Caco-2 (cell line): ENCODE measurements around the gene TBATA. TPM values are rescaled to one million over a fixed set of nuclear protein-coding genes. Genes with fewer than 3 reads are reported as not detected.

Experiments used
- BruUV-seq: library from RNA; stranded (reverse); fragments of 400-500 nt; replicated peaks from 2 replicates; lab custom pipeline; 2021; lab: Mats Ljungman, UMichigan
- CTCF ChIA-PET: fragments of 300-600 bp; sonication (Branson Sonifier 250); formaldehyde crosslinking; loops from one replicate; lab custom pipeline; 2022; ENCODE audit warnings: antibody characterized with exemption; lab: Charles Lee
- POLR2A ChIA-PET: fragments of 300-600 bp; sonication (Branson Sonifier 250); formaldehyde crosslinking; loops from one replicate; lab custom pipeline; 2022; ENCODE audit warnings: antibody characterized with exemption; lab: Charles Lee
- DNase-seq, 2 experiments: peaks; one replicate each; pipeline versions ENCODE4 v3.0.0 to v3.0.0-alpha.2; 2020 to 2022
- H3K27me3 ChIP-seq: replicated peaks from 2 replicates; pipeline ENCODE4 v1.6.0; 2011; ENCODE audit warnings: low read length; ENCODE audit not compliant: control insufficient read depth, insufficient read depth
- H3K36me3 ChIP-seq: 2 replicates; pipeline ENCODE4 v1.5.1; 2011; ENCODE audit warnings: low read length; ENCODE audit not compliant: control insufficient read depth, insufficient read depth
- H3K4me1 ChIP-seq: fragments of 250-450 bp; sonication (Bioruptor Pico); 2 replicates; pipeline ENCODE4 v1.5.1; 2020; ENCODE audit warnings: mild to moderate bottlenecking
- H3K4me3 ChIP-seq: 2 replicates; pipeline ENCODE4 v1.5.1; 2011; ENCODE audit warnings: low read depth, mild to moderate bottlenecking, control low read depth, low read length
- H3K9me3 ChIP-seq: fragments of 250-450 bp; sonication (Bioruptor Pico); 2 replicates; pipeline ENCODE4 v1.5.1; 2020; ENCODE audit warnings: mild to moderate bottlenecking, moderate library complexity
- H3K27ac Mint-ChIP-seq: one replicate; pipeline ENCODE4 v1.8.0; 2022; ENCODE audit warnings: mixed read lengths; ENCODE audit not compliant: unreplicated experiment
- H3K27me3 Mint-ChIP-seq: one replicate; pipeline ENCODE4 v1.8.0; 2022; ENCODE audit warnings: mixed read lengths; ENCODE audit not compliant: insufficient read depth, unreplicated experiment
- H3K36me3 Mint-ChIP-seq: one replicate; pipeline ENCODE4 v1.8.0; 2022; ENCODE audit warnings: mild to moderate bottlenecking, mixed read lengths; ENCODE audit not compliant: insufficient read depth, unreplicated experiment
- H3K4me1 Mint-ChIP-seq: one replicate; pipeline ENCODE4 v1.8.0; 2022; ENCODE audit warnings: low read depth, mixed read lengths; ENCODE audit not compliant: unreplicated experiment
- H3K4me3 Mint-ChIP-seq: one replicate; pipeline ENCODE4 v1.8.0; 2022; ENCODE audit warnings: mild to moderate bottlenecking, moderate library complexity, mixed read lengths; ENCODE audit not compliant: unreplicated experiment
- H3K9me3 Mint-ChIP-seq: one replicate; pipeline ENCODE4 v1.8.0; 2022; ENCODE audit warnings: mixed read lengths; ENCODE audit not compliant: unreplicated experiment
- intact Hi-C: fragments of 100-400 bp; cut with micrococcal nuclease; formaldehyde crosslinking; loops from one replicate; pipeline ENCODE4 v1.10.0; 2022; ENCODE audit not compliant: unreplicated experiment
- total RNA-seq: library from RNA; stranded (reverse); gene quantifications from 2 replicates; pipeline ENCODE4 v1.2.3, GENCODE V29; 2022
- TF ChIP-seq, protein P1 (sequence below), 2 experiments: fragments of 200-600 bp in 1 of 2; IDR thresholded peaks; 1 replicate in 1 of 2; 2 replicates in 1 of 2; pipeline versions ENCODE4 v1.5.1 to v1.8.0; 2011 to 2022; ENCODE audit warnings: antibody characterized with exemption in 1 of 2, control low read depth in 1 of 2, inconsistent platforms in 1 of 2, low read depth in 1 of 2, low read length in 1 of 2, mild to moderate bottlenecking in 1 of 2, moderate library complexity in 1 of 2; ENCODE audit not compliant: insufficient read depth in 1 of 2, severe bottlenecking in 1 of 2, unreplicated experiment in 1 of 2

TBATA gene
- total RNA-seq, 1 experiment from 2014 or later, result not detected

DNA sequence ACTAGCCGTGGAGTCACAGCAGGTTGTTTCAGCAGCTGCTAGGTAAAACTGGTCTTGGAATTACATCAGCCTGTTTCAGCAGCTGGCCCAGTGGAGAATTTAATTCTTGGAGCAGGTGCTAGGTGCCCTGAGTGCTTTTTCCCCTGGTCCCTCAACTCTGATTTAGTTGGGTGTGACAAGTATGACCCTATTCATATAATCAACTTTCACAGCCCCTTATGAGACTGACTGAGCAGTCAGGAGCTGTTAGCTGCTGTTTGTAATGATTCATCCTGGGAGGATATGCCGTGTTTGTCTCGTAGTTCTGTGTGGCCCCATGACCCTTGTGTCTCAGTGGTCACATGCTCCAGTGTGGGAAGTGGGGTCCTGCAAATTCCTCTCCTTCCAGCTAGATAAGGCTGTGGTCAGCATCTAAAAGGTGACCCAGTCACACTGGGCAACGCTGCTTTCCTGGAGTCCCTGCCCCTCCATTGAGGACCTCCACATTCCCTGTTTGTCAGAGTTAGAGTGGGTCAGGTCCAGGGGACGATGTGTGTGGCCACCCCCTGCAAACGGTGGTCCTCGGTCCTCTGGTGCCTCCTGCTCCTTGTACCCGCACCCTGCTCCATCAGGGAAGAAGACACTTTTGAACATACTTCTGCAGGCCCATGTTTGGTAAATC is 28.3 kb downstream of the TBATA start:
- no peak overlapping the region for H3K4me3 Mint-ChIP-seq
- Histone ChIP-seq H3K4me1 (0 out of 2 replicates have a peak, but pooled peaks cover 5% of the 10 kb centered on the region), H3K4me3 (no peak overlapping the region), H3K27me3 (no peaks in the 10 kb centered on the region), H3K36me3 (no peaks in the 10 kb centered on the region), H3K9me3 (no peaks in the 10 kb centered on the region)
- no peaks in the 10 kb centered on the region for H3K36me3 Mint-ChIP-seq
- ChIA-PET POLR2A (no interaction called here), CTCF (no interaction called here)
- H3K9me3 Mint-ChIP-seq, result no peaks in the 10 kb centered on the region
- DNase-seq, result no peak
- H3K27ac Mint-ChIP-seq, result no peak overlapping the region
- BruUV-seq, result no TSS peak
- intact Hi-C loops, result loop anchor here (10.0 kb wide), 1 partner anchor 322 kb away; no protein-coding TSS in a partner anchor
- H3K27me3 Mint-ChIP-seq, result no peaks in the 10 kb centered on the region
- TF ChIP-seq, protein P1, sequence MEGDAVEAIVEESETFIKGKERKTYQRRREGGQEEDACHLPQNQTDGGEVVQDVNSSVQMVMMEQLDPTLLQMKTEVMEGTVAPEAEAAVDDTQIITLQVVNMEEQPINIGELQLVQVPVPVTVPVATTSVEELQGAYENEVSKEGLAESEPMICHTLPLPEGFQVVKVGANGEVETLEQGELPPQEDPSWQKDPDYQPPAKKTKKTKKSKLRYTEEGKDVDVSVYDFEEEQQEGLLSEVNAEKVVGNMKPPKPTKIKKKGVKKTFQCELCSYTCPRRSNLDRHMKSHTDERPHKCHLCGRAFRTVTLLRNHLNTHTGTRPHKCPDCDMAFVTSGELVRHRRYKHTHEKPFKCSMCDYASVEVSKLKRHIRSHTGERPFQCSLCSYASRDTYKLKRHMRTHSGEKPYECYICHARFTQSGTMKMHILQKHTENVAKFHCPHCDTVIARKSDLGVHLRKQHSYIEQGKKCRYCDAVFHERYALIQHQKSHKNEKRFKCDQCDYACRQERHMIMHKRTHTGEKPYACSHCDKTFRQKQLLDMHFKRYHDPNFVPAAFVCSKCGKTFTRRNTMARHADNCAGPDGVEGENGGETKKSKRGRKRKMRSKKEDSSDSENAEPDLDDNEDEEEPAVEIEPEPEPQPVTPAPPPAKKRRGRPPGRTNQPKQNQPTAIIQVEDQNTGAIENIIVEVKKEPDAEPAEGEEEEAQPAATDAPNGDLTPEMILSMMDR (IDR thresholded peaks at IDR 0.05; ENCODE audit: insufficient read depth in 1 of 2, low read depth in 1 of 2, low read length in 1 of 2, severe bottlenecking in 1 of 2, unreplicated experiment in 1 of 2), result no peak
- peaks cover 13% of the 10 kb centered on the region for H3K4me1 Mint-ChIP-seq

DNA sequence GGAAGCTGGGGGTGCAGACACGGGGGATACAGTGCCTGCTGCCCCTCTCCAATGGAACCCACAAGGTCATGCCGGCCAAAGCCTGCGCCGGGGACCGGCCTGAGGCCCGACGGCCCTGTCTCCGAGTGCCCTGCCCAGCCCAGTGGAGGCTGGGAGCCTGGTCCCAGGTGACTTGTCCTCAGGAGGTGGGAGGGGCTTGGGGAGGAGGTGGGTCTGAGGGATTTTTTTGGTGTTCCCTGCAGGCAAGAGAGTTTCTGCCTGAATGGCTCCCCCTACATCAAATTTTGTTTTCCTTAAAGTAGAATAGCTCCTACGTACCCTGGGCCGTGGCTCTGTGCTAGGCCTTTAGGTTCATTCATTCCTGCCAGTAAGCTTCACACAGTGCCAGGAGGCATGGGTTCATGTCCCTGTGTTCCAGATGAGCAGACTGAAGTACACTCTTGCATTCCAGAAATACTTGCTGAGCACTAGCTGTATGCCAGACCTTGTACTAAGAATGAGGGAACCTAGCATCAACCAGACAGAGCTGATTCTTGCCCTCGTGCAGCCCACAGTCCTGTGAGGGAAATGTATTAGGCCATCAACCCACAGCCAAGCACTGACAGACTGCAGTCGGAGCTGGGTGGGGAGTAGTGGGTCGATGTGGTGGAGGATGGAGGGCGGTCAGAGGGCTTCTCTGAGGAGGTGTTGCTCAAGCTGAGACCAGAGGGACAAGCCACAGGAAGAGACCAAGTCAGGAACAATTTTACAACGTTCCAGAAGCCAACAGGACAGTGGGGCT is 31.1 kb downstream of the TBATA start:
- no TSS peak for BruUV-seq
- no peaks in the 10 kb centered on the region for H3K9me3 ChIP-seq
- H3K36me3 Mint-ChIP-seq, result no peaks in the 10 kb centered on the region
- ChIA-PET CTCF (interaction anchor here (0.6 to 1.4 kb wide), 2 partner anchors 195 to 294 kb away, joined by 3 to 4 read pairs; no protein-coding TSS in a partner anchor), POLR2A (interaction anchor here (0.6 kb wide), 1 partner anchor 15 kb away, joined by 4 read pairs; no protein-coding TSS in a partner anchor)
- no peaks in the 10 kb centered on the region for H3K36me3 ChIP-seq
- no peak for DNase-seq
- no peaks in the 10 kb centered on the region for H3K27me3 Mint-ChIP-seq
- no peaks in the 10 kb centered on the region for H3K9me3 Mint-ChIP-seq
- peaks cover 9% of the 10 kb centered on the region for H3K4me1 Mint-ChIP-seq
- intact Hi-C loops, result loop anchor here (10.0 kb wide), 1 partner anchor 319 kb away; no protein-coding TSS in a partner anchor
- no peak overlapping the region for H3K4me3 ChIP-seq
- TF ChIP-seq, protein P1 (IDR thresholded peaks at IDR 0.05; ENCODE audit: insufficient read depth in 1 of 2, low read depth in 1 of 2, low read length in 1 of 2, severe bottlenecking in 1 of 2, unreplicated experiment in 1 of 2), result no peak
- no peak overlapping the region for H3K27ac Mint-ChIP-seq
- no peak overlapping the region for H3K4me3 Mint-ChIP-seq
- H3K4me1 ChIP-seq, result 0 out of 2 replicates have a peak, but pooled peaks cover 5% of the 10 kb centered on the region
- H3K27me3 ChIP-seq, result no peaks in the 10 kb centered on the region

DNA sequence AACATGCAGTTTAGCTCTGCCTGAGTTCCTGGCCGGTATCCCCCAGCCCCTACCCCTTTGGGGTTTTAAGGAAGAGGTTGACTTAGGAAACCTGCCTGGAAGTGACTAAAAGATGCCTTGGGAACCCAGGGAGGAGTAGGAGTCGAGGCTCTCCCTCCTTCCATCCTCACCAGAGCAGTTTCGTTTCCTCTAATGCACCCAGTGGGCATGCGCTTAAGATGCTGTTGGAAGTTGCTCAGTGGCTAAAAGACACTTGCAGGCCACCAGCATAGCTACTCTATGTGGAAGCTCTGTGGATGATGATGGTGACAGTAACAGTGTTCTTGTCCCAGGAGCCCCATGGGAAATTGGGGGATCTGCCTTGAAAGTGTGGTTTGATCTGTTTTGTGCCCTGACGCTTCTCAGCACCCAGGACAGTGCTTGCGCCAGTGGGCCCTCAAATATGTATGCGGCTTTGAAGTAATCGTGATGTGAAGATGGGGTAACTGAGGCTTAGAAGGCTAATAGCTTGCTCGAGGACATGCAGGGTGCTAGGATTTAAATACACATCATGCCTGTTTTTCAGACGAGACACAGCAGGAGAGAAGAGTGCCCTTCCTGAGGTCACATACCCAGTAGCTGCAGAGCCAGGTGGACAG is 32.0 kb downstream of the TBATA start:
- TF ChIP-seq, protein P1 (IDR thresholded peaks at IDR 0.05; ENCODE audit: insufficient read depth in 1 of 2, low read depth in 1 of 2, low read length in 1 of 2, severe bottlenecking in 1 of 2, unreplicated experiment in 1 of 2), result no peak
- Histone ChIP-seq H3K9me3 (no peaks in the 10 kb centered on the region), H3K4me3 (no peak overlapping the region), H3K36me3 (no peaks in the 10 kb centered on the region), H3K27me3 (no peaks in the 10 kb centered on the region), H3K4me1 (0 out of 2 replicates have a peak, but pooled peaks cover 5% of the 10 kb centered on the region)
- no peak for DNase-seq
- peaks cover 5% of the 10 kb centered on the region for H3K4me1 Mint-ChIP-seq
- intact Hi-C loops, result loop anchor here (10.0 kb wide), 1 partner anchor 318 kb away; no protein-coding TSS in a partner anchor
- BruUV-seq, result no TSS peak
- no peaks in the 10 kb centered on the region for H3K9me3 Mint-ChIP-seq
- no peaks in the 10 kb centered on the region for H3K27me3 Mint-ChIP-seq
- H3K36me3 Mint-ChIP-seq, result no peaks in the 10 kb centered on the region
- POLR2A ChIA-PET, result no interaction called here
- H3K27ac Mint-ChIP-seq, result no peak overlapping the region
- CTCF ChIA-PET, result interaction anchor here (0.5 to 1.4 kb wide), 2 partner anchors 57 to 194 kb away, joined by 3 to 4 read pairs; no protein-coding TSS in a partner anchor
- H3K4me3 Mint-ChIP-seq, result no peak overlapping the region
